Measurements from ENCODE around the gene CLDND2.

GRCh38 chr19:51327066-51328001, 41.5 kb downstream of the CLDND2 start:
- TF ChIP-seq, protein P1, sequence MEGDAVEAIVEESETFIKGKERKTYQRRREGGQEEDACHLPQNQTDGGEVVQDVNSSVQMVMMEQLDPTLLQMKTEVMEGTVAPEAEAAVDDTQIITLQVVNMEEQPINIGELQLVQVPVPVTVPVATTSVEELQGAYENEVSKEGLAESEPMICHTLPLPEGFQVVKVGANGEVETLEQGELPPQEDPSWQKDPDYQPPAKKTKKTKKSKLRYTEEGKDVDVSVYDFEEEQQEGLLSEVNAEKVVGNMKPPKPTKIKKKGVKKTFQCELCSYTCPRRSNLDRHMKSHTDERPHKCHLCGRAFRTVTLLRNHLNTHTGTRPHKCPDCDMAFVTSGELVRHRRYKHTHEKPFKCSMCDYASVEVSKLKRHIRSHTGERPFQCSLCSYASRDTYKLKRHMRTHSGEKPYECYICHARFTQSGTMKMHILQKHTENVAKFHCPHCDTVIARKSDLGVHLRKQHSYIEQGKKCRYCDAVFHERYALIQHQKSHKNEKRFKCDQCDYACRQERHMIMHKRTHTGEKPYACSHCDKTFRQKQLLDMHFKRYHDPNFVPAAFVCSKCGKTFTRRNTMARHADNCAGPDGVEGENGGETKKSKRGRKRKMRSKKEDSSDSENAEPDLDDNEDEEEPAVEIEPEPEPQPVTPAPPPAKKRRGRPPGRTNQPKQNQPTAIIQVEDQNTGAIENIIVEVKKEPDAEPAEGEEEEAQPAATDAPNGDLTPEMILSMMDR (IDR thresholded peaks at IDR 0.05; ENCODE audit: low read depth, low read length, poor library complexity, severe bottlenecking), result no peak
- no peak for TF ChIP-seq EZH2phosphoT487 (IDR thresholded peaks at IDR 0.05; ENCODE audit: borderline replicate concordance, low read length)
